Mucosa of descending colon (tissue), 3 donors: ENCODE data around the gene XAGE1B. TPM values are rescaled to one million over a fixed set of nuclear protein-coding genes. Genes with fewer than 3 reads are reported as not detected.
A peak's percentile ranks its signal among the peaks of the same experiment; 100 is the strongest.
"Not testable (repeated sequence)": the region's sequence is repeated elsewhere in the genome, so short reads cannot be mapped to it uniquely, and the experiment has no call there.

Experiments used
- ATAC-seq: fragments of 200-7000 bp; cut with Tn5 transposase; one replicate; pipeline ENCODE4 v1.9.1; 2020; ENCODE audit warnings: mild to moderate bottlenecking, moderate library complexity
- DNase-seq, 3 donors: peaks; one replicate each; pipeline ENCODE4 v3.0.0-alpha.2; 2020
- H3K36me3 ChIP-seq: fragments of 200-600 bp; one replicate; pipeline ENCODE4 v1.8.0; 2021; ENCODE audit warnings: low read depth, mild to moderate bottlenecking
- H3K4me1 ChIP-seq: fragments of 200-600 bp; one replicate; pipeline ENCODE4 v1.8.0; 2021; ENCODE audit warnings: low read depth, mild to moderate bottlenecking
- H3K4me3 ChIP-seq: fragments of 200-600 bp; one replicate; pipeline ENCODE4 v1.8.0; 2021; ENCODE audit warnings: mild to moderate bottlenecking
- H3K9me3 ChIP-seq: fragments of 200-600 bp; one replicate; pipeline ENCODE4 v1.8.0; 2021; ENCODE audit warnings: mild to moderate bottlenecking
- CTCF ChIP-seq: fragments of 200-600 bp; IDR thresholded peaks from one replicate; pipeline ENCODE4 v1.8.0; 2022; ENCODE audit warnings: antibody characterized with exemption, mild to moderate bottlenecking
- intact Hi-C, 2 donors: fragments of 100-400 bp; cut with DNase I in 1 of 2; cut with micrococcal nuclease in 1 of 2; formaldehyde crosslinking; loops; one replicate each; pipeline versions ENCODE4 v1.11.0 to v1.11.1; 2022; cut with DNase I, micrococcal nuclease
- total RNA-seq, 3 donors: library from RNA; stranded (reverse); fragmentation: NEBNext Ultra II Directional in 2 of 3; extraction: Animal tissue kit (Norgen Biotek cat#: 25700) in 2 of 3; gene quantifications; one replicate each; pipeline versions ENCODE4 v1.2.1 to v1.2.4, GENCODE V29; 2021 to 2023
- donor health status: DM: no; HTN: no; CAD: no; lungs with moderate emphysema.
- donor health status: DM: no; HTN: no; CAD: no.
- donor health status: DM: no; HTN: yes; CAD: no.

XAGE1B gene
- total RNA-seq, 3 donors from 2014 or later: not detected

- intact Hi-C loops: no loop called here
- no peak for ATAC-seq
- H3K36me3 ChIP-seq: no peaks in the 10 kb centered on the region
- no peak for DNase-seq
- no peaks in the 10 kb centered on the region for H3K9me3 ChIP-seq
- no peak overlapping the region for H3K4me3 ChIP-seq
- TF ChIP-seq CTCF: no peak
- no peaks in the 10 kb centered on the region for H3K4me1 ChIP-seq
Measured at GRCh38 chrX:52544147-52544840, 27.4 kb upstream of the XAGE1B start.

- Histone ChIP-seq H3K4me3 (no peak overlapping the region), H3K36me3 (no peaks in the 10 kb centered on the region), H3K4me1 (no peaks in the 10 kb centered on the region), H3K9me3 (no peaks in the 10 kb centered on the region)
- intact Hi-C loops: no loop called here
- ATAC-seq: no peak
- TF ChIP-seq CTCF: no peak
- DNase-seq: no peak
Measured at GRCh38 chrX:52542311-52542710, 25.4 kb upstream of the XAGE1B start.

- H3K36me3 ChIP-seq, H3K4me3 ChIP-seq, intact Hi-C loops, ATAC-seq, H3K4me1 ChIP-seq, DNase-seq, H3K9me3 ChIP-seq: not testable (repeated sequence)
Measured at GRCh38 chrX:52541051-52541450, 24.2 kb upstream of the XAGE1B start.

- H3K36me3 ChIP-seq, H3K4me3 ChIP-seq, DNase-seq, intact Hi-C loops, H3K4me1 ChIP-seq, H3K9me3 ChIP-seq: not testable (repeated sequence)
- ATAC-seq: peak; percentile 6
Measured at GRCh38 chrX:52516110-52516986, 515 bp downstream of the XAGE1B start.

GRCh38 chrX:52511126-52511525 lies 5.7 kb downstream of the XAGE1B start:
- intact Hi-C loops, DNase-seq, H3K4me3 ChIP-seq, ATAC-seq, H3K9me3 ChIP-seq, H3K36me3 ChIP-seq, H3K4me1 ChIP-seq: not testable (repeated sequence)

GRCh38 chrX:52509916-52510315 lies 6.9 kb downstream of the XAGE1B start:
- H3K9me3 ChIP-seq: no peaks in the 10 kb centered on the region
- H3K4me3 ChIP-seq: no peak overlapping the region
- H3K36me3 ChIP-seq: no peaks in the 10 kb centered on the region
- intact Hi-C loops: no loop called here
- DNase-seq (no peak), ATAC-seq (no peak)
- no peak for TF ChIP-seq CTCF
- H3K4me1 ChIP-seq: no peaks in the 10 kb centered on the region

- DNase-seq (no peak), ATAC-seq (no peak)
- TF ChIP-seq CTCF: no peak
- H3K36me3 ChIP-seq: no peaks in the 10 kb centered on the region
- intact Hi-C loops: no loop called here
- H3K9me3 ChIP-seq: no peaks in the 10 kb centered on the region
- no peak overlapping the region for H3K4me3 ChIP-seq
- no peaks in the 10 kb centered on the region for H3K4me1 ChIP-seq
Measured at GRCh38 chrX:52507331-52507730, 9.5 kb downstream of the XAGE1B start.
